Liver (tissue), 9 donors: ENCODE measurements around the gene MAGIX. TPM values are rescaled to one million over a fixed set of nuclear protein-coding genes. Genes with fewer than 3 reads are reported as not detected.

Experiments
- DNase-seq: peaks from one replicate; pipeline ENCODE4 v3.0.0-alpha.2; 2017; ENCODE audit warnings: low spot score
- H3K27ac ChIP-seq, 2 donors: one replicate each; pipeline ENCODE4 v1.7.0; 2013; ENCODE audit warnings: inconsistent platforms in 2 of 2, low read length in 2 of 2, control low read depth in 1 of 2, low read depth in 1 of 2, mild to moderate bottlenecking in 1 of 2
- H3K27me3 ChIP-seq, 4 donors: one replicate each; pipeline versions ENCODE4 v1.6.1 to v1.7.0; 2013; ENCODE audit warnings: low read length in 3 of 4, inconsistent platforms in 1 of 4, mild to moderate bottlenecking in 1 of 4, moderate library complexity in 1 of 4; ENCODE audit not compliant: control insufficient read depth in 4 of 4, insufficient read depth in 4 of 4
- H3K36me3 ChIP-seq, 4 donors: one replicate each; pipeline versions ENCODE4 v1.6.1 to v1.7.0; 2013; ENCODE audit warnings: low read length in 3 of 4, mild to moderate bottlenecking in 3 of 4, low read depth in 1 of 4, moderate library complexity in 1 of 4; ENCODE audit not compliant: control insufficient read depth in 4 of 4, insufficient read depth in 3 of 4
- H3K4me1 ChIP-seq, 4 donors: one replicate each; pipeline versions ENCODE4 v1.6.1 to v1.7.0; 2013; ENCODE audit warnings: low read length in 3 of 4, mild to moderate bottlenecking in 3 of 4, moderate library complexity in 1 of 4; ENCODE audit not compliant: control insufficient read depth in 4 of 4, insufficient read depth in 4 of 4
- H3K4me3 ChIP-seq, 3 donors: one replicate each; pipeline versions ENCODE4 v1.6.1 to v1.7.0; 2013; ENCODE audit warnings: low read length in 3 of 3, control low read depth in 1 of 3, low read depth in 1 of 3, mild to moderate bottlenecking in 1 of 3
- H3K9ac ChIP-seq, 2 donors: one replicate each; pipeline ENCODE4 v1.7.0; 2013; ENCODE audit warnings: low read length in 2 of 2, mild to moderate bottlenecking in 2 of 2, moderate library complexity in 2 of 2, control low read depth in 1 of 2, low read depth in 1 of 2
- H3K9me3 ChIP-seq, 4 donors: one replicate each; pipeline versions ENCODE4 v1.6.1 to v1.7.0; 2013; ENCODE audit warnings: low read length in 3 of 4; ENCODE audit not compliant: control insufficient read depth in 4 of 4
- EGR1 ChIP-seq, 2 donors: IDR thresholded peaks; 2 replicates each; pipeline ENCODE4 v1.6.1; 2016 to 2018; ENCODE audit warnings: antibody characterized with exemption in 2 of 2, low read depth in 2 of 2
- FOXA1 ChIP-seq: IDR thresholded peaks from 2 replicates; pipeline ENCODE4 v1.6.1; 2016; ENCODE audit warnings: antibody characterized with exemption
- GABPA ChIP-seq, 2 donors: IDR thresholded peaks in 1 of 2; conservative IDR thresholded peaks in 1 of 2; 2 replicates each; pipeline ENCODE4 v1.6.1; 2016; ENCODE audit warnings: antibody characterized with exemption in 2 of 2, mild to moderate bottlenecking in 1 of 2, moderate library complexity in 1 of 2
- HNF4A ChIP-seq, 2 donors: conservative IDR thresholded peaks; 2 replicates each; pipeline ENCODE4 v1.6.1; 2016; ENCODE audit warnings: antibody characterized with exemption in 2 of 2, mild to moderate bottlenecking in 2 of 2
- HNF4G ChIP-seq: IDR thresholded peaks from 2 replicates; pipeline ENCODE4 v1.6.1; 2016; ENCODE audit warnings: antibody characterized with exemption
- JUND ChIP-seq, 2 donors: IDR thresholded peaks; 2 replicates each; pipeline ENCODE4 v1.6.1; 2016; ENCODE audit warnings: antibody characterized with exemption in 2 of 2
- NR2F2 ChIP-seq: IDR thresholded peaks from 2 replicates; pipeline ENCODE4 v1.6.1; 2016; ENCODE audit warnings: antibody characterized with exemption
- RAD21 ChIP-seq, 2 donors: IDR thresholded peaks; 2 replicates each; pipeline ENCODE4 v1.6.1; 2016; ENCODE audit warnings: antibody characterized with exemption in 2 of 2, mild to moderate bottlenecking in 2 of 2
- SP1 ChIP-seq: IDR thresholded peaks from 2 replicates; pipeline ENCODE4 v1.6.1; 2018; ENCODE audit warnings: antibody characterized with exemption, mild to moderate bottlenecking
- TAF1 ChIP-seq: conservative IDR thresholded peaks from 2 replicates; pipeline ENCODE4 v1.6.1; 2016; ENCODE audit warnings: antibody characterized with exemption, mild to moderate bottlenecking
- YY1 ChIP-seq: IDR thresholded peaks from 2 replicates; pipeline ENCODE4 v1.6.1; 2016; ENCODE audit warnings: antibody characterized with exemption, mild to moderate bottlenecking
- WGBS: extraction: QIAGEN DNeasy Blood & Tissue Kit; methylation state at CpG from one replicate; pipeline ENCODE4 v1.1.7; 2013; 5-methylcytosine and 5-hydroxymethylcytosine counted together
- polyA plus RNA-seq, 2 donors: library from polyadenylated mRNA; stranded (reverse) in 1 of 2; unstranded in 1 of 2; fragments of 200-250 nt in 1 of 2; fragments of >200 nt in 1 of 2; fragmentation: Nextera tagmentation in 1 of 2; extraction: Ambion mirVana in 1 of 2; gene quantifications; one replicate each; pipeline versions ENCODE4 v1.2.1 to v1.2.3, GENCODE V29; 2013 to 2015
- total RNA-seq, 2 donors: library from RNA; depleted of rRNA; stranded (reverse); fragments of >200 nt; gene quantifications; one replicate each; pipeline ENCODE4 v1.2.3, GENCODE V29; 2014
- TF ChIP-seq, protein P1 (sequence below): IDR thresholded peaks from 2 replicates; pipeline ENCODE4 v1.6.1; 2016; ENCODE audit warnings: antibody characterized with exemption
- TF ChIP-seq, protein P2 (sequence below): IDR thresholded peaks from 2 replicates; pipeline ENCODE4 v1.6.1; 2016; ENCODE audit warnings: antibody characterized with exemption
- TF ChIP-seq, protein P3 (sequence below): fragments of 150-350 bp; IDR thresholded peaks from 2 replicates; pipeline ENCODE4 v1.5.1; 2017; ENCODE audit warnings: improper control_type of control experiment, low read depth, low read length; ENCODE audit not compliant: missing input control
- TF ChIP-seq, protein P4 (sequence below): IDR thresholded peaks from 2 replicates; pipeline ENCODE4 v1.6.1; 2016; ENCODE audit warnings: antibody characterized with exemption
- TF ChIP-seq, protein P5 (sequence below): IDR thresholded peaks from 2 replicates; pipeline ENCODE4 v1.6.1; 2016; ENCODE audit warnings: antibody characterized with exemption, mild to moderate bottlenecking
- donor health status: healthy.
- donor health status: healthy.
- donor health status: healthy.
- donor health status: healthy.
- donor health status: healthy.

Gene MAGIX
- total and polyA plus RNA-seq, 4 donors, result 2.9 to 10.8 (median 7.9) TPM

DNA sequence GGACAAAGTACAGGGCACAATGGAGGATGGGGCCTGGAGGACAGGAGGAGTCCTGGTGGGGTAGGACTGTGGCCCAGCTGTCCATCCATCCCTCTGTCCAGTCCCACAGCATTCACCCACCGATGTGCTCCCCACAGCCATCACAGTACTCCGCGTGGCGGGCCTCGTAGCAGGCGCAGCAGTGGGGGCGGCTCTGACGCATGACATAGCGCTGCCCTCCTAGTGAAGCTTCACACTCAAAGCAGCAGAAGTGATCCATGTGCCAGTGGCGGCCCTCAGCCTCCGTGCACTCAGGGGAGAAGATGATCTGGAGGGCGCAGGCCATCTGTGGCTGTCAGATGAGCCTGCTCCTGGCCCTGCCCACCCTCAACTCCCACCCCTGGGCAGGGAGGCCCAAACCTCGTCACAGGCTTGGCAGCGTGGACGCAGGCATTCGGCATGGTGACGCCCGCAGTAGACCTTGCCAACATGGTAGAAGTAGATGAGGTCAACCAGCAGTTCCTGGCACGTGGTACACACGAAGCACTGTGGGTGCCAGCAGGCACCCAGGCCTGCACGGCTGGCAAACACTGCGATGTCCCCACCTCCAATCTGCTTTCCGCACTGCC, 15.4 kb downstream of the MAGIX start:
- no peak overlapping the region for H3K4me3 ChIP-seq
- no peak for DNase-seq
- H3K9me3 ChIP-seq, result no peaks in the 10 kb centered on the region
- H3K36me3 ChIP-seq, result peaks cover 0 to 24% (median 2%) of the 10 kb centered on the region in 4 donors
- no peaks in the 10 kb centered on the region for H3K27me3 ChIP-seq
- WGBS, result 96% methylated on average over 23 of the region's 23 CpGs
- H3K4me1 ChIP-seq, result peaks cover 0 to 1% (median 0%) of the 10 kb centered on the region in 4 donors
- no peak overlapping the region for H3K9ac ChIP-seq
- H3K27ac ChIP-seq, result no peak overlapping the region
- TF ChIP-seq YY1, result no peak
- TF ChIP-seq, protein P1, sequence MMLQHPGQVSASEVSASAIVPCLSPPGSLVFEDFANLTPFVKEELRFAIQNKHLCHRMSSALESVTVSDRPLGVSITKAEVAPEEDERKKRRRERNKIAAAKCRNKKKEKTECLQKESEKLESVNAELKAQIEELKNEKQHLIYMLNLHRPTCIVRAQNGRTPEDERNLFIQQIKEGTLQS, result no peak
- TF ChIP-seq, protein P2, sequence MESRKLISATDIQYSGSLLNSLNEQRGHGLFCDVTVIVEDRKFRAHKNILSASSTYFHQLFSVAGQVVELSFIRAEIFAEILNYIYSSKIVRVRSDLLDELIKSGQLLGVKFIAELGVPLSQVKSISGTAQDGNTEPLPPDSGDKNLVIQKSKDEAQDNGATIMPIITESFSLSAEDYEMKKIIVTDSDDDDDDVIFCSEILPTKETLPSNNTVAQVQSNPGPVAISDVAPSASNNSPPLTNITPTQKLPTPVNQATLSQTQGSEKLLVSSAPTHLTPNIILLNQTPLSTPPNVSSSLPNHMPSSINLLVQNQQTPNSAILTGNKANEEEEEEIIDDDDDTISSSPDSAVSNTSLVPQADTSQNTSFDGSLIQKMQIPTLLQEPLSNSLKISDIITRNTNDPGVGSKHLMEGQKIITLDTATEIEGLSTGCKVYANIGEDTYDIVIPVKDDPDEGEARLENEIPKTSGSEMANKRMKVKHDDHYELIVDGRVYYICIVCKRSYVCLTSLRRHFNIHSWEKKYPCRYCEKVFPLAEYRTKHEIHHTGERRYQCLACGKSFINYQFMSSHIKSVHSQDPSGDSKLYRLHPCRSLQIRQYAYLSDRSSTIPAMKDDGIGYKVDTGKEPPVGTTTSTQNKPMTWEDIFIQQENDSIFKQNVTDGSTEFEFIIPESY, result no peak
- no peak for TF ChIP-seq NR2F2
- TF ChIP-seq, protein P3, sequence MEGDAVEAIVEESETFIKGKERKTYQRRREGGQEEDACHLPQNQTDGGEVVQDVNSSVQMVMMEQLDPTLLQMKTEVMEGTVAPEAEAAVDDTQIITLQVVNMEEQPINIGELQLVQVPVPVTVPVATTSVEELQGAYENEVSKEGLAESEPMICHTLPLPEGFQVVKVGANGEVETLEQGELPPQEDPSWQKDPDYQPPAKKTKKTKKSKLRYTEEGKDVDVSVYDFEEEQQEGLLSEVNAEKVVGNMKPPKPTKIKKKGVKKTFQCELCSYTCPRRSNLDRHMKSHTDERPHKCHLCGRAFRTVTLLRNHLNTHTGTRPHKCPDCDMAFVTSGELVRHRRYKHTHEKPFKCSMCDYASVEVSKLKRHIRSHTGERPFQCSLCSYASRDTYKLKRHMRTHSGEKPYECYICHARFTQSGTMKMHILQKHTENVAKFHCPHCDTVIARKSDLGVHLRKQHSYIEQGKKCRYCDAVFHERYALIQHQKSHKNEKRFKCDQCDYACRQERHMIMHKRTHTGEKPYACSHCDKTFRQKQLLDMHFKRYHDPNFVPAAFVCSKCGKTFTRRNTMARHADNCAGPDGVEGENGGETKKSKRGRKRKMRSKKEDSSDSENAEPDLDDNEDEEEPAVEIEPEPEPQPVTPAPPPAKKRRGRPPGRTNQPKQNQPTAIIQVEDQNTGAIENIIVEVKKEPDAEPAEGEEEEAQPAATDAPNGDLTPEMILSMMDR, result no peak
- no peak for TF ChIP-seq RAD21 (IDR thresholded peaks at IDR 0.05)
- no peak for TF ChIP-seq HNF4A (conservative IDR thresholded peaks at IDR 0.05)
- TF ChIP-seq, protein P4, sequence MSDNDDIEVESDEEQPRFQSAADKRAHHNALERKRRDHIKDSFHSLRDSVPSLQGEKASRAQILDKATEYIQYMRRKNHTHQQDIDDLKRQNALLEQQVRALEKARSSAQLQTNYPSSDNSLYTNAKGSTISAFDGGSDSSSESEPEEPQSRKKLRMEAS, result no peak
- no peak for TF ChIP-seq TAF1
- TF ChIP-seq, protein P5, sequence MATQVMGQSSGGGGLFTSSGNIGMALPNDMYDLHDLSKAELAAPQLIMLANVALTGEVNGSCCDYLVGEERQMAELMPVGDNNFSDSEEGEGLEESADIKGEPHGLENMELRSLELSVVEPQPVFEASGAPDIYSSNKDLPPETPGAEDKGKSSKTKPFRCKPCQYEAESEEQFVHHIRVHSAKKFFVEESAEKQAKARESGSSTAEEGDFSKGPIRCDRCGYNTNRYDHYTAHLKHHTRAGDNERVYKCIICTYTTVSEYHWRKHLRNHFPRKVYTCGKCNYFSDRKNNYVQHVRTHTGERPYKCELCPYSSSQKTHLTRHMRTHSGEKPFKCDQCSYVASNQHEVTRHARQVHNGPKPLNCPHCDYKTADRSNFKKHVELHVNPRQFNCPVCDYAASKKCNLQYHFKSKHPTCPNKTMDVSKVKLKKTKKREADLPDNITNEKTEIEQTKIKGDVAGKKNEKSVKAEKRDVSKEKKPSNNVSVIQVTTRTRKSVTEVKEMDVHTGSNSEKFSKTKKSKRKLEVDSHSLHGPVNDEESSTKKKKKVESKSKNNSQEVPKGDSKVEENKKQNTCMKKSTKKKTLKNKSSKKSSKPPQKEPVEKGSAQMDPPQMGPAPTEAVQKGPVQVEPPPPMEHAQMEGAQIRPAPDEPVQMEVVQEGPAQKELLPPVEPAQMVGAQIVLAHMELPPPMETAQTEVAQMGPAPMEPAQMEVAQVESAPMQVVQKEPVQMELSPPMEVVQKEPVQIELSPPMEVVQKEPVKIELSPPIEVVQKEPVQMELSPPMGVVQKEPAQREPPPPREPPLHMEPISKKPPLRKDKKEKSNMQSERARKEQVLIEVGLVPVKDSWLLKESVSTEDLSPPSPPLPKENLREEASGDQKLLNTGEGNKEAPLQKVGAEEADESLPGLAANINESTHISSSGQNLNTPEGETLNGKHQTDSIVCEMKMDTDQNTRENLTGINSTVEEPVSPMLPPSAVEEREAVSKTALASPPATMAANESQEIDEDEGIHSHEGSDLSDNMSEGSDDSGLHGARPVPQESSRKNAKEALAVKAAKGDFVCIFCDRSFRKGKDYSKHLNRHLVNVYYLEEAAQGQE, result no peak
- no peak for TF ChIP-seq FOXA1
- TF ChIP-seq JUND (IDR thresholded peaks at IDR 0.05), result no peak
- no peak for TF ChIP-seq GABPA (IDR thresholded peaks at IDR 0.05 in 1 of 2, conservative IDR thresholded peaks at IDR 0.05 in 1 of 2)
- TF ChIP-seq SP1, result no peak
- no peak for TF ChIP-seq HNF4G
- TF ChIP-seq EGR1 (IDR thresholded peaks at IDR 0.05; ENCODE audit: low read depth in 2 of 2), result no peak
